GM12873 (cell line): ENCODE measurements around the gene PTGER2.

ENCODE experiments used
- TF ChIP-seq, protein P1 (sequence below): IDR thresholded peaks from 2 replicates; pipeline ENCODE4 v1.5.1; 2012; ENCODE audit warnings: low read depth, mild to moderate bottlenecking, moderate library complexity, low read length, control low read depth; ENCODE audit not compliant: insufficient read depth; ENCODE audit errors: missing control alignments

The PTGER2 gene, protein sequence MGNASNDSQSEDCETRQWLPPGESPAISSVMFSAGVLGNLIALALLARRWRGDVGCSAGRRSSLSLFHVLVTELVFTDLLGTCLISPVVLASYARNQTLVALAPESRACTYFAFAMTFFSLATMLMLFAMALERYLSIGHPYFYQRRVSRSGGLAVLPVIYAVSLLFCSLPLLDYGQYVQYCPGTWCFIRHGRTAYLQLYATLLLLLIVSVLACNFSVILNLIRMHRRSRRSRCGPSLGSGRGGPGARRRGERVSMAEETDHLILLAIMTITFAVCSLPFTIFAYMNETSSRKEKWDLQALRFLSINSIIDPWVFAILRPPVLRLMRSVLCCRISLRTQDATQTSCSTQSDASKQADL

DNA sequence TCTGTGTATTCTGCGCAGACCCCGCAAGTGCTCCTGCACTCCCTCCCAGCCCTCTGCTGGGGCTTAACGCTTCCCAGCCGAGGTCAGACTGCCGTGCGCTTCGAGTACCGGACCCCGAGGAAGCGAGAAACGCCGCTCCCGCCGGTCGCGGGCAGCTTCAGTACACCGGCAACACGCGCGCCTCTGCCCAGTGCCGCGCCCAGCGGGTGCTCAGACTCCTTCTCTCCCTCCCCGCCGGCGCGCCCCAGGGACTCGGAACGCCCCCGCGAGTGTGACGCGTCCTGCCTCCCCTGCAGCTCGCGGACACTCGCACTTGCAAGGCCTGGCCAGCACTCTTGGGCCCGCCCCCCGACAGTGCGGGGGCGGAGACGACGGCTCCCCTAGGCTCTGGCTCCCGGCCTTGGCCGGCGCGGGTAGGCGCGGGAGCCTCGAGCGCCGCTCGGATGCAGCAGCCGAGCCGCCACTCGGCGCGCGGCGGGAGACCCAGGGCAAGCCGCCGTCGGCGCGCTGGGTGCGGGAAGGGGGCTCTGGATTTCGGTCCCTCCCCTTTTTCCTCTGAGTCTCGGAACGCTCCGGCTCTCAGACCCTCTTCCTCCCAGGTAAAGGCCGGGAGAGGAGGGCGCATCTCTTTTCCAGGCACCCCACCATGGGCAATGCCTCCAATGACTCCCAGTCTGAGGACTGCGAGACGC is at the start of gene PTGER2:
TSS of gene PTGER2 (plus strand) at position 410 of the 692 bp plus-strand sequence. CDS start at position 647, 237 bp downstream.
- TF ChIP-seq, protein P1, sequence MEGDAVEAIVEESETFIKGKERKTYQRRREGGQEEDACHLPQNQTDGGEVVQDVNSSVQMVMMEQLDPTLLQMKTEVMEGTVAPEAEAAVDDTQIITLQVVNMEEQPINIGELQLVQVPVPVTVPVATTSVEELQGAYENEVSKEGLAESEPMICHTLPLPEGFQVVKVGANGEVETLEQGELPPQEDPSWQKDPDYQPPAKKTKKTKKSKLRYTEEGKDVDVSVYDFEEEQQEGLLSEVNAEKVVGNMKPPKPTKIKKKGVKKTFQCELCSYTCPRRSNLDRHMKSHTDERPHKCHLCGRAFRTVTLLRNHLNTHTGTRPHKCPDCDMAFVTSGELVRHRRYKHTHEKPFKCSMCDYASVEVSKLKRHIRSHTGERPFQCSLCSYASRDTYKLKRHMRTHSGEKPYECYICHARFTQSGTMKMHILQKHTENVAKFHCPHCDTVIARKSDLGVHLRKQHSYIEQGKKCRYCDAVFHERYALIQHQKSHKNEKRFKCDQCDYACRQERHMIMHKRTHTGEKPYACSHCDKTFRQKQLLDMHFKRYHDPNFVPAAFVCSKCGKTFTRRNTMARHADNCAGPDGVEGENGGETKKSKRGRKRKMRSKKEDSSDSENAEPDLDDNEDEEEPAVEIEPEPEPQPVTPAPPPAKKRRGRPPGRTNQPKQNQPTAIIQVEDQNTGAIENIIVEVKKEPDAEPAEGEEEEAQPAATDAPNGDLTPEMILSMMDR = no peak

DNA sequence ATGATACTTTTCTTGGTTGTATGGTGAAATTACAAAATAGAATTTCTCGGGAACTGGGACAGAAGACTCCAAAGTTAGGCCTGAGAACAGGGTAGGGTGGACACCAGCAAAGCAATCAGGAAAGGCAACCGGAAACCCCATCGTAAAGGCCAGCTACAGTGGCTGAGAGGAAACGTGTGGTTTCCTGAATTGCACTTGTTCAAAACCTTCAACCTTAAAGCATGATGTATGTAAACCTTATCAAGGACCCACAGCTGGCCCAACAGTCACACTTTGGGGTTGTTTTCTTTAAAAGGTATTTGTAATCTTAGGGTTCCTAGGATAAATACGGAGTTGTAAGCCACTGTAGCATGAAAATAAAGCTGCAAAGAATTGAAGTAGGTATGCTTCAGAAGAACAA is 48.9 kb upstream of the PTGER2 start:
- TF ChIP-seq, protein P1 = no peak

DNA sequence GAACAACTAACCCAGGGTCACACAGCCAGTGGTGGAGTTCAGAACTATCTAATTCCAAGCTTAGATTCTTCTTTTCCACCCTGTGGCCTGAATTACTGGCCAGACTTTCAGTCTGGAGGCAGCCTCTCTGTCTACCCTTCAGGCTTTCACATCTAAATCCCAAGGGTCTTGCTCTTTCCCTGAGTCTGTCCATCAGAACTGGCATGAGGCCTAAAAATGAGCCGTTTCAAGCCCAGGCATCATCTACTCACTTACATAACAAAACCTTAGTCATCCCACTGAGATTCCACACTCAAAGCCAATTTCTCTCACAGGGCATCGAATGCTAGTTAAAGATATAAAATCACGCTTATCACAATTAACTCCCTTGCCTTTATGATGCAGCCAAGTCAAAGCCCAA is 47.9 kb upstream of the PTGER2 start:
- TF ChIP-seq, protein P1 = no peak

DNA sequence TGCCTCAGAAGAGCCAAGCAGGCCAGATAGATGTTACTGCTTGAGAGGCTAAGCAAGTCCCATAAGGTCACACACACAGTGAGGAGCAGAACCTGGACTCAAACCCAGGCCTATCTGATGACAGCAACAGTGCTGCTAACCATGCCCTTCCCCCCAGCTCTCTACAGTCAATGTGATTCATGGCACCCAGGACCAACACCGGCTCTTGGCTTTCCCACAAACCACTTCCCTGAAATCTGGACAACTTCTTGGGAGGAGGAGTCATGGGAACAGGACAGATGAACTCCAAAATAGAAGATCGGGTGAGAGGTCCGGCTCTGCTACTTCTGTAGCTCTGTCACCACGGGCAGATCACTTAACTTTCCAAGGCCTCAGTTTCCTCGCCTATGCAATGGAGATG is 47.3 kb upstream of the PTGER2 start:
- TF ChIP-seq, protein P1 = no peak

DNA sequence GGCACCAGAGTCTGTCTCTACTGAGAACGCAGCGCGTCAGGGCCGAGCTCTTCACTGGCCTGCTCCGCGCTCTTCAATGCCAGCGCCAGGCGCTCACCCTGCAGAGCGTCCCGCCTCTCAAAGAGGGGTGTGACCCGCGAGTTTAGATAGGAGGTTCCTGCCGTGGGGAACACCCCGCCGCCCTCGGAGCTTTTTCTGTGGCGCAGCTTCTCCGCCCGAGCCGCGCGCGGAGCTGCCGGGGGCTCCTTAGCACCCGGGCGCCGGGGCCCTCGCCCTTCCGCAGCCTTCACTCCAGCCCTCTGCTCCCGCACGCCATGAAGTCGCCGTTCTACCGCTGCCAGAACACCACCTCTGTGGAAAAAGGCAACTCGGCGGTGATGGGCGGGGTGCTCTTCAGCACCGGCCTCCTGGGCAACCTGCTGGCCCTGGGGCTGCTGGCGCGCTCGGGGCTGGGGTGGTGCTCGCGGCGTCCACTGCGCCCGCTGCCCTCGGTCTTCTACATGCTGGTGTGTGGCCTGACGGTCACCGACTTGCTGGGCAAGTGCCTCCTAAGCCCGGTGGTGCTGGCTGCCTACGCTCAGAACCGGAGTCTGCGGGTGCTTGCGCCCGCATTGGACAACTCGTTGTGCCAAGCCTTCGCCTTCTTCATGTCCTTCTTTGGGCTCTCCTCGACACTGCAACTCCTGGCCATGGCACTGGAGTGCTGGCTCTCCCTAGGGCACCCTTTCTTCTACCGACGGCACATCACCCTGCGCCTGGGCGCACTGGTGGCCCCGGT is 46.4 kb upstream of the PTGER2 start, which contains the start of gene PTGDR:
TSS of gene PTGDR (plus strand) at position 198 of the 778 bp plus-strand sequence. CDS start at position 315, 117 bp downstream.
- TF ChIP-seq, protein P1 = no peak

DNA sequence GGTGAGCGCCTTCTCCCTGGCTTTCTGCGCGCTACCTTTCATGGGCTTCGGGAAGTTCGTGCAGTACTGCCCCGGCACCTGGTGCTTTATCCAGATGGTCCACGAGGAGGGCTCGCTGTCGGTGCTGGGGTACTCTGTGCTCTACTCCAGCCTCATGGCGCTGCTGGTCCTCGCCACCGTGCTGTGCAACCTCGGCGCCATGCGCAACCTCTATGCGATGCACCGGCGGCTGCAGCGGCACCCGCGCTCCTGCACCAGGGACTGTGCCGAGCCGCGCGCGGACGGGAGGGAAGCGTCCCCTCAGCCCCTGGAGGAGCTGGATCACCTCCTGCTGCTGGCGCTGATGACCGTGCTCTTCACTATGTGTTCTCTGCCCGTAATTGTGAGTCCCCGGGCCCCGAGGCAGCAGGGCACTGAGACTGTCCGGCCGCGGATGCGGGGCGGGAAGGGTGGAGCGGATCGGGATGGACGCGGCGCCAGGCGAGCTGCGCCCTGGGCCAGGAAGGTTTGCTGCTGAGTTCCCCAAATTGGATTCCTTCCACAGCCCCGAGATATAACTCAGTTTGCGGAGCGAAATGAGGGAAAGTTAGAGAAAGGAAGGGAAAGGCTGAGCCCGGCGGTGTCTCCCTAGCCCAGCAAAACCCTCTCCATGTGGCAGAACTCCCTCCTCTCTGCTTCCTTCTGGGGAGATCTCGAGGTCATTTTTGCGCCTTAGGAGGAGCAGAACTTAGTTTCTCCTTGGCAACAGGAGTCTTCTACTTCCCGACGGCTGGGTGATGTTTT is 45.6 kb upstream of the PTGER2 start:
- TF ChIP-seq, protein P1 = no peak
